ENCODE results near the gene GPR161. TPM values are rescaled to one million over a fixed set of nuclear protein-coding genes. Genes with fewer than 3 reads are reported as not detected.

Gene GPR161
- total RNA-seq, 1 experiment from 2014 or later = 13.7 TPM

- H3K9me3 ChIP-seq (ENCODE audit: control insufficient read depth in 1 of 2, insufficient read depth in 1 of 2, low read depth in 1 of 2, low read length in 2 of 2) = no peaks in the 10 kb centered on the region
- ChIA-PET CTCF (interaction anchor here (5.2 kb wide), 1 partner anchor 9 kb away, joined by 27 read pairs; no protein-coding TSS in a partner anchor), POLR2A (no interaction called here), RAD21 (ENCODE audit: low non-redundant PET in 1 of 2, low total read pairs in 2 of 2, uncharacterized antibody in 2 of 2, unreplicated experiment in 2 of 2) (no interaction called here)
- H3K27ac ChIP-seq (ENCODE audit: low read depth, low read length) = no peak overlapping the region
- H2AFZ ChIP-seq (ENCODE audit: low read depth, low read length, poor library complexity, severe bottlenecking) = no peak overlapping the region
- intact Hi-C loops (cut with micrococcal nuclease) = no loop called here
- H3K4me3 ChIP-seq (replicated peaks in 1 of 2; ENCODE audit: low read depth in 1 of 2, low read length in 2 of 2) = no peak overlapping the region
- H3K36me3 ChIP-seq (ENCODE audit: control insufficient read depth in 1 of 2, insufficient read depth in 2 of 2, low read length in 2 of 2) = no peaks in the 10 kb centered on the region
- no TSS peak for BruUV-seq (replicated peaks)
- DNase-seq (ENCODE audit: low read depth, low spot score) = no peak
- ATAC-seq = no peak
- H3K9me2 ChIP-seq (ENCODE audit: insufficient read depth) = no peaks in the 10 kb centered on the region
- H3K9ac ChIP-seq (ENCODE audit: low read length) = no peak overlapping the region
- no peaks in the 10 kb centered on the region for H4K20me1 ChIP-seq (ENCODE audit: insufficient read depth)
- no peaks in the 10 kb centered on the region for H3K79me2 ChIP-seq (ENCODE audit: insufficient read depth, low read length)
- no peaks in the 10 kb centered on the region for H3K27me3 ChIP-seq (ENCODE audit: insufficient read depth, low read length)
- peaks cover 0 to 10% of the 10 kb centered on the region in 2 experiments; a peak in 1 of 4 replicates for H3K4me1 ChIP-seq (ENCODE audit: control insufficient read depth in 1 of 2, insufficient read depth in 2 of 2, low read length in 2 of 2)
- no peak for TF ChIP-seq ELF1 (IDR thresholded peaks at IDR 0.05; ENCODE audit: borderline replicate concordance, low read depth)
- TF ChIP-seq YY1 (IDR thresholded peaks at IDR 0.05; ENCODE audit: extremely low read depth, insufficient replicate concordance, low read depth, low read length) = no peak
- TF ChIP-seq EGR1 (IDR thresholded peaks at IDR 0.05; ENCODE audit: low read depth) = no peak
- no peak for TF ChIP-seq EZH2 (IDR thresholded peaks at IDR 0.05)
- no peak for TF ChIP-seq RAD21 (IDR thresholded peaks at IDR 0.05; ENCODE audit: low read depth)
- no peak for TF ChIP-seq EZH2phosphoT487 (IDR thresholded peaks at IDR 0.05; ENCODE audit: borderline replicate concordance)
- no peak for TF ChIP-seq CBX3 (IDR thresholded peaks at IDR 0.05; ENCODE audit: low read depth)
- TF ChIP-seq ZFX (IDR thresholded peaks at IDR 0.05) = no peak
- no peak for TF ChIP-seq TCF7L2 (IDR thresholded peaks at IDR 0.05; ENCODE audit: borderline replicate concordance, extremely low read depth, insufficient read depth, insufficient read length)
- no peak overlapping the region for H3K4me2 ChIP-seq (ENCODE audit: low read length)
Observed at GRCh38 chr1:168091063-168091462, 45.7 kb downstream of the GPR161 start.

- ChIA-PET CTCF (no interaction called here), RAD21 (ENCODE audit: low non-redundant PET in 1 of 2, low total read pairs in 2 of 2, uncharacterized antibody in 2 of 2, unreplicated experiment in 2 of 2) (no interaction called here), POLR2A (no interaction called here)
- DNase-seq (ENCODE audit: low read depth, low spot score) (no peak), ATAC-seq (no peak)
- Histone ChIP-seq H3K9me3 (ENCODE audit: control insufficient read depth in 1 of 2, insufficient read depth in 1 of 2, low read depth in 1 of 2, low read length in 2 of 2) (no peaks in the 10 kb centered on the region), H4K20me1 (ENCODE audit: insufficient read depth) (no peaks in the 10 kb centered on the region), H3K27me3 (ENCODE audit: insufficient read depth, low read length) (no peaks in the 10 kb centered on the region), H3K4me1 (ENCODE audit: control insufficient read depth in 1 of 2, insufficient read depth in 2 of 2, low read length in 2 of 2) (peaks cover 0 to 10% of the 10 kb centered on the region in 2 experiments; a peak in 1 of 4 replicates), H3K4me3 (replicated peaks in 1 of 2; ENCODE audit: low read depth in 1 of 2, low read length in 2 of 2) (no peak overlapping the region), H3K4me2 (ENCODE audit: low read length) (no peak overlapping the region), H3K27ac (ENCODE audit: low read depth, low read length) (no peak overlapping the region), H3K9me2 (ENCODE audit: insufficient read depth) (no peaks in the 10 kb centered on the region), H2AFZ (ENCODE audit: low read depth, low read length, poor library complexity, severe bottlenecking) (no peak overlapping the region), H3K9ac (ENCODE audit: low read length) (no peak overlapping the region), H3K79me2 (ENCODE audit: insufficient read depth, low read length) (no peaks in the 10 kb centered on the region), H3K36me3 (ENCODE audit: control insufficient read depth in 1 of 2, insufficient read depth in 2 of 2, low read length in 2 of 2) (no peaks in the 10 kb centered on the region)
- BruUV-seq (replicated peaks) = no TSS peak
- TF ChIP-seq SIN3A (IDR thresholded peaks at IDR 0.05; ENCODE audit: low read depth) (no peak), FOSL1 (IDR thresholded peaks at IDR 0.05; ENCODE audit: low read depth) (no peak)
- intact Hi-C loops (cut with micrococcal nuclease) = no loop called here
Observed at GRCh38 chr1:168090395-168090794, 46.3 kb downstream of the GPR161 start.
